HEK293 (cell line): ENCODE data around the gene EIF2S1.

Experiments
- CTCF ChIA-PET: fragments of 350-600 bp; formaldehyde crosslinking; extraction: SDS; loops from one replicate; lab custom pipeline; 2021; ENCODE audit warnings: antibody characterized with exemption; lab: Yijun Ruan, JAX
- POLR2A ChIA-PET: fragments of 300-600 bp; formaldehyde crosslinking; extraction: SDS; loops from one replicate; lab custom pipeline; 2020; ENCODE audit warnings: antibody characterized with exemption, inconsistent platforms; lab: Yijun Ruan, JAX
- H3K27ac ChIP-seq: fragments of 200-500 bp; sonication (Bioruptor generic); 2 replicates; pipeline ENCODE4 v1.5.1; 2014; ENCODE audit warnings: low read depth, low read length, control low read depth, inconsistent platforms; ENCODE audit errors: extremely low read depth
- H3K36me3 ChIP-seq, 2 experiments: fragments of 200-500 bp in 1 of 2; sonication (Bioruptor generic) in 1 of 2; 1 replicate in 1 of 2; 2 replicates in 1 of 2; pipeline ENCODE4 v1.5.1; 2014 to 2017; ENCODE audit warnings: inconsistent platforms in 2 of 2, low read length in 2 of 2; ENCODE audit not compliant: control insufficient read depth in 2 of 2, insufficient read depth in 1 of 2
- H3K4me1 ChIP-seq: fragments of 200-500 bp; sonication (Bioruptor generic); 2 replicates; pipeline ENCODE4 v1.5.1; 2014; ENCODE audit warnings: mild to moderate bottlenecking, low read length, inconsistent platforms; ENCODE audit not compliant: control insufficient read depth, insufficient read depth
- H3K4me3 ChIP-seq: 2 replicates; pipeline ENCODE4 v1.5.1; 2011; ENCODE audit warnings: low read depth, mild to moderate bottlenecking, control low read depth, low read length, moderate library complexity
- H3K9me3 ChIP-seq: fragments of 200-500 bp; sonication (Bioruptor generic); 2 replicates; pipeline ENCODE4 v1.5.1; 2014; ENCODE audit warnings: low read depth, low read length, inconsistent platforms; ENCODE audit not compliant: control insufficient read depth, insufficient read depth
- BCL11B ChIP-seq: fragments of 450-650 bp; formaldehyde crosslinking; IDR thresholded peaks from 2 replicates; pipeline ENCODE4 v1.5.1; 2016; ENCODE audit warnings: low read depth, missing biosample characterization, missing genetic modification characterization
- SCRT2 ChIP-seq: fragments of 450-650 bp; formaldehyde crosslinking; IDR thresholded peaks from 2 replicates; pipeline ENCODE4 v1.5.1; 2016; ENCODE audit warnings: missing biosample characterization, missing genetic modification characterization
- YY1 ChIP-seq: fragments of 450-650 bp; formaldehyde crosslinking; IDR thresholded peaks from 2 replicates; pipeline ENCODE4 v1.5.1; 2018; ENCODE audit warnings: missing biosample characterization, missing genetic modification characterization
- ZEB2 ChIP-seq: fragments of 450-650 bp; formaldehyde crosslinking; IDR thresholded peaks from 2 replicates; pipeline ENCODE4 v1.5.1; 2016; ENCODE audit warnings: missing biosample characterization, missing genetic modification characterization
- ZIC2 ChIP-seq: fragments of 450-650 bp; formaldehyde crosslinking; IDR thresholded peaks from 2 replicates; pipeline ENCODE4 v1.5.1; 2016; ENCODE audit warnings: missing biosample characterization, missing genetic modification characterization
- ZNF10 ChIP-seq: fragments of 450-650 bp; formaldehyde crosslinking; IDR thresholded peaks from 2 replicates; pipeline ENCODE4 v1.5.1; 2017; ENCODE audit warnings: missing biosample characterization, missing genetic modification characterization
- ZNF514 ChIP-seq: fragments of 450-650 bp; formaldehyde crosslinking; IDR thresholded peaks from 2 replicates; pipeline ENCODE4 v1.5.1; 2016; ENCODE audit warnings: missing biosample characterization, missing genetic modification characterization
- ZNF585B ChIP-seq: fragments of 450-650 bp; formaldehyde crosslinking; IDR thresholded peaks from 2 replicates; pipeline ENCODE4 v1.5.1; 2016; ENCODE audit warnings: missing biosample characterization, missing genetic modification characterization
- ZNF664 ChIP-seq: fragments of 450-650 bp; formaldehyde crosslinking; IDR thresholded peaks from 2 replicates; pipeline ENCODE4 v1.5.1; 2016; ENCODE audit warnings: missing biosample characterization, missing genetic modification characterization
- ZNF701 ChIP-seq: fragments of 450-650 bp; formaldehyde crosslinking; IDR thresholded peaks from 2 replicates; pipeline ENCODE4 v1.5.1; 2016; ENCODE audit warnings: missing biosample characterization, missing genetic modification characterization
- ZNF707 ChIP-seq: fragments of 450-650 bp; formaldehyde crosslinking; IDR thresholded peaks from 2 replicates; pipeline ENCODE4 v1.5.1; 2016; ENCODE audit warnings: missing biosample characterization, missing genetic modification characterization
- ZNF791 ChIP-seq: fragments of 450-650 bp; formaldehyde crosslinking; IDR thresholded peaks from 2 replicates; pipeline ENCODE4 v1.5.1; 2016; ENCODE audit warnings: missing biosample characterization, missing genetic modification characterization
- ZNF843 ChIP-seq: fragments of 450-650 bp; formaldehyde crosslinking; IDR thresholded peaks from 2 replicates; pipeline ENCODE4 v1.5.1; 2016; ENCODE audit warnings: missing biosample characterization, missing genetic modification characterization
- TF ChIP-seq, protein P1 (sequence below): fragments of 450-650 bp; formaldehyde crosslinking; IDR thresholded peaks from 2 replicates; pipeline ENCODE4 v1.5.1; 2017; ENCODE audit warnings: missing biosample characterization, missing genetic modification characterization
- TF ChIP-seq, protein P2 (sequence below): fragments of 450-650 bp; formaldehyde crosslinking; IDR thresholded peaks from 2 replicates; pipeline ENCODE4 v1.5.1; 2017; ENCODE audit warnings: missing biosample characterization, missing genetic modification characterization
- TF ChIP-seq, protein P3 (sequence below): fragments of 450-650 bp; formaldehyde crosslinking; IDR thresholded peaks from 2 replicates; pipeline ENCODE4 v1.5.0; 2017; ENCODE audit warnings: missing biosample characterization, missing genetic modification characterization, borderline replicate concordance
- TF ChIP-seq, protein P4 (sequence below): fragments of 450-650 bp; formaldehyde crosslinking; IDR thresholded peaks from 2 replicates; pipeline ENCODE4 v1.5.1; 2016; ENCODE audit warnings: missing biosample characterization, missing genetic modification characterization
- TF ChIP-seq, protein P5 (sequence below): fragments of 450-650 bp; formaldehyde crosslinking; IDR thresholded peaks from 2 replicates; pipeline ENCODE4 v1.5.1; 2016; ENCODE audit warnings: missing biosample characterization, missing genetic modification characterization, low read depth

EIF2S1 gene

DNA sequence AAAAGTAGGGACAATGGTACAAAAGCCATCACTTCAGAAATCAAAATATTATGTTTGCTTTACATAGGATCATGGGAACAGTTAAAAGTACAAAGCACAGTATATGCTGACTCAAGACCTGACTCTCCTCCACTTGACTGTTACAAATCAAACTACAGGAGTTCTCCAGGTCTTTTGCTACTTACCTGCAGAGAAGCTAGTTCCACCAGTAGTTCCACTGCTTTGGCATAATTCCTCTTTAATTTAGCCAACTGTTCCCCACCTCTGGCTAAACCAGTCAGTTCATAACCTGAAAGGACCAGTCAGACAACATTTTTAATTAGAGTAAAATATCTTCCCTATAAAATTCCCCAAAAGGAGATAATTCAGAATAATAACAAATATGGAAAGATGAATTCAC is 14.5 kb upstream of the EIF2S1 start:
- no peak overlapping the region for H3K27ac ChIP-seq
- H3K9me3 ChIP-seq = no peaks in the 10 kb centered on the region
- TF ChIP-seq, protein P1, sequence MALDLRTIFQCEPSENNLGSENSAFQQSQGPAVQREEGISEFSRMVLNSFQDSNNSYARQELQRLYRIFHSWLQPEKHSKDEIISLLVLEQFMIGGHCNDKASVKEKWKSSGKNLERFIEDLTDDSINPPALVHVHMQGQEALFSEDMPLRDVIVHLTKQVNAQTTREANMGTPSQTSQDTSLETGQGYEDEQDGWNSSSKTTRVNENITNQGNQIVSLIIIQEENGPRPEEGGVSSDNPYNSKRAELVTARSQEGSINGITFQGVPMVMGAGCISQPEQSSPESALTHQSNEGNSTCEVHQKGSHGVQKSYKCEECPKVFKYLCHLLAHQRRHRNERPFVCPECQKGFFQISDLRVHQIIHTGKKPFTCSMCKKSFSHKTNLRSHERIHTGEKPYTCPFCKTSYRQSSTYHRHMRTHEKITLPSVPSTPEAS (tag by site-specific recombination) = no peak
- TF ChIP-seq ZEB2 (tag by site-specific recombination) (no peak), SCRT2 (tag by site-specific recombination) (no peak), ZNF843 (tag by site-specific recombination) (no peak), ZNF514 (tag by site-specific recombination) (no peak), BCL11B (tag by site-specific recombination) (no peak), ZNF701 (tag by site-specific recombination) (no peak), ZNF791 (tag by site-specific recombination) (no peak), ZIC2 (tag by site-specific recombination) (no peak), ZNF585B (tag by site-specific recombination) (no peak), YY1 (tag by site-specific recombination) (no peak), ZNF664 (tag by site-specific recombination) (no peak), ZNF10 (tag by site-specific recombination) (no peak), ZNF707 (tag by site-specific recombination) (no peak)
- TF ChIP-seq, protein P2, sequence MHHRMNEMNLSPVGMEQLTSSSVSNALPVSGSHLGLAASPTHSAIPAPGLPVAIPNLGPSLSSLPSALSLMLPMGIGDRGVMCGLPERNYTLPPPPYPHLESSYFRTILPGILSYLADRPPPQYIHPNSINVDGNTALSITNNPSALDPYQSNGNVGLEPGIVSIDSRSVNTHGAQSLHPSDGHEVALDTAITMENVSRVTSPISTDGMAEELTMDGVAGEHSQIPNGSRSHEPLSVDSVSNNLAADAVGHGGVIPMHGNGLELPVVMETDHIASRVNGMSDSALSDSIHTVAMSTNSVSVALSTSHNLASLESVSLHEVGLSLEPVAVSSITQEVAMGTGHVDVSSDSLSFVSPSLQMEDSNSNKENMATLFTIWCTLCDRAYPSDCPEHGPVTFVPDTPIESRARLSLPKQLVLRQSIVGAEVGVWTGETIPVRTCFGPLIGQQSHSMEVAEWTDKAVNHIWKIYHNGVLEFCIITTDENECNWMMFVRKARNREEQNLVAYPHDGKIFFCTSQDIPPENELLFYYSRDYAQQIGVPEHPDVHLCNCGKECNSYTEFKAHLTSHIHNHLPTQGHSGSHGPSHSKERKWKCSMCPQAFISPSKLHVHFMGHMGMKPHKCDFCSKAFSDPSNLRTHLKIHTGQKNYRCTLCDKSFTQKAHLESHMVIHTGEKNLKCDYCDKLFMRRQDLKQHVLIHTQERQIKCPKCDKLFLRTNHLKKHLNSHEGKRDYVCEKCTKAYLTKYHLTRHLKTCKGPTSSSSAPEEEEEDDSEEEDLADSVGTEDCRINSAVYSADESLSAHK = no peak
- TF ChIP-seq, protein P3, sequence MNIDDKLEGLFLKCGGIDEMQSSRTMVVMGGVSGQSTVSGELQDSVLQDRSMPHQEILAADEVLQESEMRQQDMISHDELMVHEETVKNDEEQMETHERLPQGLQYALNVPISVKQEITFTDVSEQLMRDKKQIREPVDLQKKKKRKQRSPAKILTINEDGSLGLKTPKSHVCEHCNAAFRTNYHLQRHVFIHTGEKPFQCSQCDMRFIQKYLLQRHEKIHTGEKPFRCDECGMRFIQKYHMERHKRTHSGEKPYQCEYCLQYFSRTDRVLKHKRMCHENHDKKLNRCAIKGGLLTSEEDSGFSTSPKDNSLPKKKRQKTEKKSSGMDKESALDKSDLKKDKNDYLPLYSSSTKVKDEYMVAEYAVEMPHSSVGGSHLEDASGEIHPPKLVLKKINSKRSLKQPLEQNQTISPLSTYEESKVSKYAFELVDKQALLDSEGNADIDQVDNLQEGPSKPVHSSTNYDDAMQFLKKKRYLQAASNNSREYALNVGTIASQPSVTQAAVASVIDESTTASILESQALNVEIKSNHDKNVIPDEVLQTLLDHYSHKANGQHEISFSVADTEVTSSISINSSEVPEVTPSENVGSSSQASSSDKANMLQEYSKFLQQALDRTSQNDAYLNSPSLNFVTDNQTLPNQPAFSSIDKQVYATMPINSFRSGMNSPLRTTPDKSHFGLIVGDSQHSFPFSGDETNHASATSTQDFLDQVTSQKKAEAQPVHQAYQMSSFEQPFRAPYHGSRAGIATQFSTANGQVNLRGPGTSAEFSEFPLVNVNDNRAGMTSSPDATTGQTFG = no peak
- TF ChIP-seq, protein P4, sequence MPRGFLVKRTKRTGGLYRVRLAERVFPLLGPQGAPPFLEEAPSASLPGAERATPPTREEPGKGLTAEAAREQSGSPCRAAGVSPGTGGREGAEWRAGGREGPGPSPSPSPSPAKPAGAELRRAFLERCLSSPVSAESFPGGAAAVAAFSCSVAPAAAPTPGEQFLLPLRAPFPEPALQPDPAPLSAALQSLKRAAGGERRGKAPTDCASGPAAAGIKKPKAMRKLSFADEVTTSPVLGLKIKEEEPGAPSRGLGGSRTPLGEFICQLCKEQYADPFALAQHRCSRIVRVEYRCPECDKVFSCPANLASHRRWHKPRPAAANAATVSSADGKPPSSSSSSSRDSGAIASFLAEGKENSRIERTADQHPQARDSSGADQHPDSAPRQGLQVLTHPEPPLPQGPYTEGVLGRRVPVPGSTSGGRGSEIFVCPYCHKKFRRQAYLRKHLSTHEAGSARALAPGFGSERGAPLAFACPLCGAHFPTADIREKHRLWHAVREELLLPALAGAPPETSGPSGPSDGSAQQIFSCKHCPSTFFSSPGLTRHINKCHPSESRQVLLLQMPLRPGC (tag by site-specific recombination) = no peak
- TF ChIP-seq, protein P5, sequence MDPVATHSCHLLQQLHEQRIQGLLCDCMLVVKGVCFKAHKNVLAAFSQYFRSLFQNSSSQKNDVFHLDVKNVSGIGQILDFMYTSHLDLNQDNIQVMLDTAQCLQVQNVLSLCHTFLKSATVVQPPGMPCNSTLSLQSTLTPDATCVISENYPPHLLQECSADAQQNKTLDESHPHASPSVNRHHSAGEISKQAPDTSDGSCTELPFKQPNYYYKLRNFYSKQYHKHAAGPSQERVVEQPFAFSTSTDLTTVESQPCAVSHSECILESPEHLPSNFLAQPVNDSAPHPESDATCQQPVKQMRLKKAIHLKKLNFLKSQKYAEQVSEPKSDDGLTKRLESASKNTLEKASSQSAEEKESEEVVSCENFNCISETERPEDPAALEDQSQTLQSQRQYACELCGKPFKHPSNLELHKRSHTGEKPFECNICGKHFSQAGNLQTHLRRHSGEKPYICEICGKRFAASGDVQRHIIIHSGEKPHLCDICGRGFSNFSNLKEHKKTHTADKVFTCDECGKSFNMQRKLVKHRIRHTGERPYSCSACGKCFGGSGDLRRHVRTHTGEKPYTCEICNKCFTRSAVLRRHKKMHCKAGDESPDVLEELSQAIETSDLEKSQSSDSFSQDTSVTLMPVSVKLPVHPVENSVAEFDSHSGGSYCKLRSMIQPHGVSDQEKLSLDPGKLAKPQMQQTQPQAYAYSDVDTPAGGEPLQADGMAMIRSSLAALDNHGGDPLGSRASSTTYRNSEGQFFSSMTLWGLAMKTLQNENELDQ (tag by site-specific recombination) = no peak
- no peak overlapping the region for H3K4me3 ChIP-seq
- POLR2A ChIA-PET = no interaction called here
- CTCF ChIA-PET = interaction anchor here (1.3 kb wide), 1 partner anchor 14 kb away, joined by 3 read pairs; the partner anchor contains the start of genes ATP6V1D and EIF2S1
- peaks cover 74 to 77% of the 10 kb centered on the region in 2 experiments for H3K36me3 ChIP-seq
- no peaks in the 10 kb centered on the region for H3K4me1 ChIP-seq
